Activated CD4-positive, alpha-beta T cell treated with anti-CD3 and anti-CD28 coated beads, Interleukin-2, amount 10 ng/mL, durations not matched to agents 7 days and 5 days (primary cell): ENCODE data around the gene LEFTY2. TPM values are rescaled to one million over a fixed set of nuclear protein-coding genes. Genes with fewer than 3 reads are reported as not detected.
A peak's percentile ranks its signal among the peaks of the same experiment; 100 is the strongest.
"Not testable (repeated sequence)": the region's sequence is repeated elsewhere in the genome, so short reads cannot be mapped to it uniquely, and the experiment has no call there.

Experiments used
- CTCF ChIA-PET: fragments of 350-600 bp; sonication (Branson Sonifier 250); formaldehyde crosslinking; loops from one replicate; lab custom pipeline; 2021; ENCODE audit warnings: antibody characterized with exemption; lab: Charles Lee
- POLR2A ChIA-PET: fragments of 350-600 bp; sonication (Branson Sonifier 250); formaldehyde crosslinking; loops from one replicate; lab custom pipeline; 2021; ENCODE audit warnings: antibody characterized with exemption; lab: Charles Lee
- DNase-seq: peaks from one replicate; pipeline ENCODE4 v3.0.0-alpha.2; 2020
- H3K27ac Mint-ChIP-seq: one replicate; pipeline ENCODE4 v1.8.0; 2021; ENCODE audit warnings: mild to moderate bottlenecking, moderate library complexity, mixed read lengths
- H3K27me3 Mint-ChIP-seq: one replicate; pipeline ENCODE4 v1.8.0; 2021; ENCODE audit warnings: mixed read lengths
- H3K36me3 Mint-ChIP-seq: one replicate; pipeline ENCODE4 v1.8.0; 2021; ENCODE audit warnings: low read depth, mixed read lengths
- H3K4me1 Mint-ChIP-seq: one replicate; pipeline ENCODE4 v1.8.0; 2021; ENCODE audit warnings: mixed read lengths
- H3K4me3 Mint-ChIP-seq: one replicate; pipeline ENCODE4 v1.8.0; 2021; ENCODE audit warnings: mild to moderate bottlenecking, moderate library complexity, mixed read lengths
- H3K9me3 Mint-ChIP-seq: one replicate; pipeline ENCODE4 v1.8.0; 2021; ENCODE audit warnings: mixed read lengths
- total RNA-seq, 2 experiments: library from RNA; stranded (reverse); gene quantifications; one replicate each; pipeline ENCODE4 v1.2.3, GENCODE V29; 2021

LEFTY2 gene
- total RNA-seq = not detected

DNA sequence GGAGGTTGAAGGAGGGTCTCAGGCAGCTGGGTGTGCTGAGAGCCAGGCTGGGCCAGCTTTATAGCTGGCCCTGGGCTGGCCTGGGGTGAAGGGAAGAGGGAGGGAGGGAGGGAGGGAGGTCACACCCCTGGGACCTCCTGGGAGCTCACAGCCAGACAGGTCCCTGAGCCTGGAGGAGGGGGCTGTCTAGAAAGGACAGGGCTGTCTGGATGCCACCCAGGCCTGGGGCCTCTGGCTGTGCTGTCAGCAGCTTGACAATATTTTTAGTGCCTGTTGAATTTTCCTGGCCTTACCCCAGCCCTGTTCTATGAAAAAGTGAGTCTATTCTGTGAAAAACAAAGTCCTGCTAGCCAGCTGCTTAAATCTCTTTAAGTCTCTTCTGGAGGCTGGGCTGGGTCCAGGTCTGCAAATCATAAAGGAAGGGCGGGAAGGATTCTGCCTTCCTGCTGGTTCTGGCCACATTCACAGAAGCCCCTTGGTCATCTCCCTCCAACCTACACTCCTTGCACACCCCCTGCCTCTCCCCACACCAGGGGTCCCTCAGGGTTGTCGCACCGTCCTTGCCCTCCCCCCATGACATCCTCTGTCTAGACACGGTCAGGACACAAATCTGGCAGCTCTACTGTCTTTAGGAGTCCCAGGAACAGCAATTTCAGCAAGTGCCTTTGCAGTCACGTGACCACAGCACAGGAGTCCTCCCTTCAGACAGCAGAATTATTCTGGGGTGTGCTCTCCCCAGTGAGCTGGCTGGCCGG lies at the start of gene LEFTY2:
TSS of gene LEFTY2 (minus strand) at position 34 of the 755 bp plus-strand sequence. CDS start 80 bp downstream, outside the sequence.
- H3K9me3 Mint-ChIP-seq = no peaks in the 10 kb centered on the region
- no peak for DNase-seq
- CTCF ChIA-PET = interaction anchor here (1.0 kb wide), 1 partner anchor 18 kb away, joined by 4 read pairs; the partner anchor contains the start of gene PYCR2
- H3K4me1 Mint-ChIP-seq = peaks cover 19% of the 10 kb centered on the region
- H3K4me3 Mint-ChIP-seq = no peak within 1 kb of the TSS
- POLR2A ChIA-PET = no interaction called here
- no peak within 1 kb of the TSS for H3K27ac Mint-ChIP-seq
- peaks cover 2% of the 10 kb centered on the region for H3K27me3 Mint-ChIP-seq
- H3K36me3 Mint-ChIP-seq = no peaks in the 10 kb centered on the region

GRCh38 chr1:225987491-225988316 lies 46.7 kb upstream of the LEFTY2 start:
- CTCF ChIA-PET = interaction anchor here (0.5 to 1.4 kb wide), 17 partner anchors 9 to 543 kb away, joined by 3 to 6 read pairs (median 3); partner anchors contain the start of gene SDE2
- POLR2A ChIA-PET = no interaction called here
- Mint-ChIP-seq H3K4me3 (no peak overlapping the region), H3K27ac (no peak overlapping the region), H3K27me3 (no peaks in the 10 kb centered on the region), H3K36me3 (peaks cover 63% of the 10 kb centered on the region), H3K4me1 (peaks cover 21% of the 10 kb centered on the region), H3K9me3 (no peaks in the 10 kb centered on the region)
- peak; percentile 26 for DNase-seq

DNA sequence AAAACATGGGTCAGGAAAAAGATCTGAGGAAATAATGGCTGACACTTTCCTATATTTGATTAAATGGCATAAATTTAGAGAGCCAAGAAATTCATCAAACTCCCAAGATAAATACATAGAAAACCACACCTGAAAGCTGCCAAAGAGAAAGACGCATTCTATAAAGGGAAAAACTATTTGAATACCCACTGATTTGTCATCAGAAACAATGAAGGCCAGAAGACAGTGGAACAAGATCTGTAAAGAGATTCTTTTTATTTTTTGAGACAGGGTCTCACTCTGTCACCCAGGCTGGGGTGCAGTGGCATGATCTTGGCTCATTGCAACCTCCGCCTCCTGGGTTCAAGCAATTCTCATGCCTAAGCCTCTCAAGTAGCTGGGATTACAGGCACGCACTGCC lies 40.7 kb upstream of the LEFTY2 start:
- Mint-ChIP-seq H3K4me1 (peaks cover 12% of the 10 kb centered on the region), H3K9me3 (peaks cover 7% of the 10 kb centered on the region), H3K27ac (no peak overlapping the region), H3K4me3 (no peak overlapping the region), H3K36me3 (peaks cover 64% of the 10 kb centered on the region), H3K27me3 (no peaks in the 10 kb centered on the region)
- POLR2A ChIA-PET = no interaction called here
- no peak for DNase-seq
- CTCF ChIA-PET = interaction anchor here (1.0 kb wide), 1 partner anchor 507 kb away, joined by 3 read pairs; no protein-coding TSS in a partner anchor

- Mint-ChIP-seq H3K27ac (no peak overlapping the region), H3K36me3 (peaks cover 51% of the 10 kb centered on the region), H3K27me3 (no peaks in the 10 kb centered on the region), H3K4me3 (no peak overlapping the region), H3K9me3 (peaks cover 7% of the 10 kb centered on the region), H3K4me1 (peaks cover 9% of the 10 kb centered on the region)
- CTCF ChIA-PET = interaction anchor here (0.6 to 1.2 kb wide), 3 partner anchors 9 to 111 kb away, joined by 3 to 4 read pairs (median 3); no protein-coding TSS in a partner anchor
- POLR2A ChIA-PET = no interaction called here
- no peak for DNase-seq
Measured at GRCh38 chr1:225980005-225980836, 39.2 kb upstream of the LEFTY2 start.

GRCh38 chr1:225979421-225979820 lies 38.4 kb upstream of the LEFTY2 start:
- Mint-ChIP-seq H3K4me3 (no peak overlapping the region), H3K36me3 (peaks cover 48% of the 10 kb centered on the region), H3K4me1 (peaks cover 9% of the 10 kb centered on the region), H3K27ac (no peak overlapping the region), H3K27me3 (no peaks in the 10 kb centered on the region), H3K9me3 (peaks cover 7% of the 10 kb centered on the region)
- ChIA-PET POLR2A (interaction anchor here (0.6 kb wide), 1 partner anchor 56 kb away, joined by 3 read pairs; the partner anchor contains the start of gene PYCR2), CTCF (interaction anchor here (1.2 to 1.6 kb wide), 3 partner anchors 8 to 505 kb away, joined by 3 to 9 read pairs (median 4); no protein-coding TSS in a partner anchor)
- DNase-seq = no peak

DNA sequence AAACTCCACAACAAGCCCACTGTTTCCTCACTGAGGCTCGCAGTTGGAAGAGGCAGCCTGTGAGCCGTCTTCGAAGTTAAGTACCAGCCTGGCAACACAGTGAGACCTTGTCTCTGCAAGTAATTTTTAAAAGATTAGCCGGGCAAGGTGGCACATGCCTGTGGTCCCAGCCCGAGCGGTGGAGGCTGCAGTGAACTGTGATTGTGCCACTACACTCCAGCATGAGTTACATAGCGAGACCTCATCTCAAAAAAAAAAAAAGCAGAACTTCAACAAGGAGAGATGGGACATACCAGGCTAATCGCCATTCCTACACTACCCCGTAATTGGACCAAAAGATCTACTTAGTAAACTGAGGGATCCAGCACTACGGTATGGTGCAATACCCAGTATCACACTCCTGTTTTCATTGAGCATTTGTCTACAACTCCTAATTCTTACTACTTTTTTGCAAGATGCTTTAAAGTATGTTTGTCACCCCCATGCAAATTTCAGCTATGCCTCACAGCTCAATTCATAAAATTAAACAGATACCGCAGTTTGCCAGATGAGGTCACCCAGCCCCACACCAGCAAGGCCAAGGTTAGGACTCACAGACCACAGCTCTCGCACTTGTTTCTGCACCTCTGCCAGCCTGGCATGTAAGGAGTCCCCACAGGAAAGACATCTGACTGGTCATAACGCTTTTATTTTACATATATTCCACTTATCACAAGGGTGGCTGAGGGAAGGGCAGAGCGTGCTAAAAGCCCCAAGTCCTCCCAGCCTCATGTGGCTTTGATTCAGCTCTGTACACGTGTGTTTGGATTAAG lies 37.1 kb upstream of the LEFTY2 start:
- no peaks in the 10 kb centered on the region for H3K27me3 Mint-ChIP-seq
- DNase-seq = no peak
- peaks cover 41% of the 10 kb centered on the region for H3K36me3 Mint-ChIP-seq
- H3K4me1 Mint-ChIP-seq = peaks cover 9% of the 10 kb centered on the region
- ChIA-PET POLR2A (no interaction called here), CTCF (interaction anchor here (0.9 to 1.6 kb wide), 3 partner anchors 9 to 503 kb away, joined by 3 to 9 read pairs (median 3); no protein-coding TSS in a partner anchor)
- no peak overlapping the region for H3K4me3 Mint-ChIP-seq
- peaks cover 7% of the 10 kb centered on the region for H3K9me3 Mint-ChIP-seq
- H3K27ac Mint-ChIP-seq = no peak overlapping the region

- H3K4me3 Mint-ChIP-seq, H3K27me3 Mint-ChIP-seq, H3K4me1 Mint-ChIP-seq, POLR2A ChIA-PET, H3K27ac Mint-ChIP-seq, H3K9me3 Mint-ChIP-seq, DNase-seq: not testable (repeated sequence)
- peaks cover 18% of the 10 kb centered on the region for H3K36me3 Mint-ChIP-seq
- CTCF ChIA-PET = interaction anchor here (0.5 to 2.3 kb wide), 10 partner anchors 17 to 504 kb away, joined by 3 to 11 read pairs (median 3); no protein-coding TSS in a partner anchor
Measured at GRCh38 chr1:225975146-225975545, 34.1 kb upstream of the LEFTY2 start.

DNA sequence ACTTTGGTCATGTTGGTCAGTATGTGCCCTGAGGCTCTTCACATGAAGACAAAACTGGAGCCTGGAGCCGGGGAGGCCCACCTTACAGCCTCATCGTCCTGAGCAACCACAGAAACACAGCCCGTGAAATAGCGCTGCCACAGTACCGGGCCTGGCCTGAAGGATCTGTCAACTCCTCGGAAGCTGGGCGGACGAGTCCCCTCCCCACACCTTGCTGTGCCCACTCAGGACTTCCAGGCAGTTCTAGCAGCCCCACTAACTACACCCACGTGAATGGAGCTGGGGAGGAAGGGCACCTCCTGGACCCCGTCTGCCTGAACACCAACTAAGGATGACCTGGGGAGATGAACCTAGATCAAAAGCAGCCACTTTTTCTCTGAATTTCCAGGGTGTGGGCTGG lies 33.4 kb upstream of the LEFTY2 start:
- no peak overlapping the region for H3K4me3 Mint-ChIP-seq
- H3K27me3 Mint-ChIP-seq = no peaks in the 10 kb centered on the region
- ChIA-PET POLR2A (no interaction called here), CTCF (interaction anchor here (0.8 to 2.3 kb wide), 5 partner anchors 16 to 500 kb away, joined by 3 to 11 read pairs (median 4); no protein-coding TSS in a partner anchor)
- H3K4me1 Mint-ChIP-seq = peaks cover 7% of the 10 kb centered on the region
- no peaks in the 10 kb centered on the region for H3K9me3 Mint-ChIP-seq
- H3K36me3 Mint-ChIP-seq = peaks cover 12% of the 10 kb centered on the region
- H3K27ac Mint-ChIP-seq = no peak overlapping the region
- no peak for DNase-seq

- H3K4me1 Mint-ChIP-seq = peaks cover 7% of the 10 kb centered on the region
- H3K4me3 Mint-ChIP-seq = no peak overlapping the region
- no peak overlapping the region for H3K27ac Mint-ChIP-seq
- no peaks in the 10 kb centered on the region for H3K9me3 Mint-ChIP-seq
- CTCF ChIA-PET = interaction anchor here (0.5 to 2.3 kb wide), 8 partner anchors 10 to 499 kb away, joined by 3 to 11 read pairs (median 4); no protein-coding TSS in a partner anchor
- no peaks in the 10 kb centered on the region for H3K27me3 Mint-ChIP-seq
- peaks cover 5% of the 10 kb centered on the region for H3K36me3 Mint-ChIP-seq
- POLR2A ChIA-PET = no interaction called here
- DNase-seq = no peak
Measured at GRCh38 chr1:225973158-225973557, 32.1 kb upstream of the LEFTY2 start.

- ChIA-PET CTCF (interaction anchor here (0.5 to 1.9 kb wide), 6 partner anchors 10 to 498 kb away, joined by 3 to 8 read pairs (median 4); no protein-coding TSS in a partner anchor), POLR2A (no interaction called here)
- no peak for DNase-seq
- H3K36me3 Mint-ChIP-seq = peaks cover 5% of the 10 kb centered on the region
- H3K27me3 Mint-ChIP-seq = no peaks in the 10 kb centered on the region
- H3K4me3 Mint-ChIP-seq = no peak overlapping the region
- no peak overlapping the region for H3K27ac Mint-ChIP-seq
- peaks cover 7% of the 10 kb centered on the region for H3K4me1 Mint-ChIP-seq
- H3K9me3 Mint-ChIP-seq = no peaks in the 10 kb centered on the region
Measured at GRCh38 chr1:225972344-225973152, 31.5 kb upstream of the LEFTY2 start.
